ENCODE data around the gene FAM81A. TPM values are rescaled to one million over a fixed set of nuclear protein-coding genes. Genes with fewer than 3 reads are reported as not detected.
"Not testable (repeated sequence)": the region's sequence is repeated elsewhere in the genome, so short reads cannot be mapped to it uniquely, and the experiment has no call there.

FAM81A gene
- total RNA-seq, 1 experiment from 2014 or later, result under 0.01 TPM

DNA sequence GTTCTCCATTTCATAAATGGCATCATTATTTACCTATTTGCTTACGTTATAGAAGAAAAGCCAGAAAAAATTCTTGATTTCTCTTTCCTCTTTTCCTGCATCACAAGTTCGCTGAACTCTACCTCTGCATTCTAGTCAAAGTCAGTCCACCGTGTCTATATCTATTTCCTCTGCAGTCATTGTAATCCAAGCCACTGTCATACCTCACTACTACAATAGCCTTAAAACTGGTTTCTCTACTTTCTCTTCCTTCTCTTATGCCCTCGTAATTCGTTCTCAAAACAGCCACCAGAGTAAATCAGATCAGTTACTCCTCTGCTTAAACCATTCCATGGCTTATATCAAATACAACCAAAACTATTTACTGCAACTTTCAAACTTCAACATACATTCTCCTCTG, 13.4 kb upstream of the FAM81A start:
- no peak for DNase-seq (ENCODE audit: low read depth)

GRCh38 chr15:59428898-59429297, 9.1 kb upstream of the FAM81A start:
- not testable (repeated sequence) for DNase-seq (ENCODE audit: low read depth)

DNA sequence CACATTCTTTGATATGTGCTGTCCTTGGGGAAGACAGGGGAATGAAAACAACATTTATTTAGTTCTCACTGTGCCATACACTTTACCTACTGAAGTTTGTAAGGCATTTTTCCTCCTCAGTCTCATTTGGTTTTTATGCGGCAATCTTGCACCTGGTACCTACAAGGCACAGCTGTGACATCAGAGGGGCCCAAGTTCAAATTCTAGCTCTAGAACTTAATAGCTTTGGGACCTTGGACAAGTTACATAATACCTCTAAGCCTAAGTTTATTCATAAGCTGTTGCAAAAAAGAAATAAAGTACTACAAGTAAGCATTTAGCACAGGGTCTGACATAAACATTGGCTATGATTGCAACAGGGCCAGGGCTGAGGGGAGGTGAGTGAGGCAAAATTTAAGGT, 5.6 kb upstream of the FAM81A start:
- no peak for DNase-seq (ENCODE audit: low read depth)

- no peak for DNase-seq (ENCODE audit: low read depth)
These were observed 3.5 kb upstream of the FAM81A start for GRCh38 chr15:59434481-59434880.

GRCh38 chr15:59436774-59437141, 1.2 kb upstream of the FAM81A start:
- DNase-seq (ENCODE audit: low read depth), result no peak

GRCh38 chr15:59437142-59437816, 707 bp upstream of the FAM81A start:
- no peak for DNase-seq (ENCODE audit: low read depth)

- DNase-seq (ENCODE audit: low read depth), result no peak
These were observed 772 bp downstream of the FAM81A start for GRCh38 chr15:59438625-59439290.

GRCh38 chr15:59439576-59439975, 1.6 kb downstream of the FAM81A start:
- no peak for DNase-seq (ENCODE audit: low read depth)

DNA sequence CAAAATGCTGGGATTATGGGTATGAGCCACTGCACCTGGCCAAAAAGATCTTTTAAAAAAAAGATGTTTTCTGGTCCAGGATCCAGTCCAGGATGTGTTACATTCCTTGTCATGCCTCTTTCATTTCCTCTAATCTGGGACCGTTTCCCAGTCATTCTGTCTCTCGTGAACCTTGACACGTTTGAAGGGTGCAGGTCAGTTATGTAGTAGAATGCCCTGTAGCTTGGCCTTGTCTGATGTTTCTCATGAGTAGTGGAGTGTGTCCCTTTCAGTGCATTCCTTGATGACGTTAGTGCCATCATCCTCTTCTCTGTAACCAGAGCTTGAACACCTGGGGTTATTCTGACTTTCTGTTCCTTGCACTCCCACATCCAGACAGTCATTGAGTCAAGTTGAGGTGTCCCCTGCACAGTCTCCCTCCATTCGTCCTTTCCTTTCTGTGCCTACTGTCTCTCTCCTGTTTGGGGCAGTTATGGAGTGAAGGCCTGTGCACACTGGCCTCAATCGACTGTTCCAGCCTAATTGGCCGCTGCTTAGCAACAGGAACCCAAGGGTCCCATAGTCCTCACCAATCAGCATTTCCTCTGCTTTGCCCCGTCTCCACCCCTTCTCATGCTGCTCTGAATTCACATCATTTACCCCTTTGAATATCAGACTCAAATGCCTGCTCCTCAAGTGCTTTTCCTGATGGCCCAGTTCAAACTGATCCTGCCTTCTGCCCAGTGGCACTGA, 5.5 kb downstream of the FAM81A start:
- DNase-seq (ENCODE audit: low read depth), result no peak

GRCh38 chr15:59444081-59444835, 6.3 kb downstream of the FAM81A start:
- DNase-seq (ENCODE audit: low read depth), result no peak

- no peak for DNase-seq (ENCODE audit: low read depth)
These were observed 7.1 kb downstream of the FAM81A start for GRCh38 chr15:59444980-59445545.

DNA sequence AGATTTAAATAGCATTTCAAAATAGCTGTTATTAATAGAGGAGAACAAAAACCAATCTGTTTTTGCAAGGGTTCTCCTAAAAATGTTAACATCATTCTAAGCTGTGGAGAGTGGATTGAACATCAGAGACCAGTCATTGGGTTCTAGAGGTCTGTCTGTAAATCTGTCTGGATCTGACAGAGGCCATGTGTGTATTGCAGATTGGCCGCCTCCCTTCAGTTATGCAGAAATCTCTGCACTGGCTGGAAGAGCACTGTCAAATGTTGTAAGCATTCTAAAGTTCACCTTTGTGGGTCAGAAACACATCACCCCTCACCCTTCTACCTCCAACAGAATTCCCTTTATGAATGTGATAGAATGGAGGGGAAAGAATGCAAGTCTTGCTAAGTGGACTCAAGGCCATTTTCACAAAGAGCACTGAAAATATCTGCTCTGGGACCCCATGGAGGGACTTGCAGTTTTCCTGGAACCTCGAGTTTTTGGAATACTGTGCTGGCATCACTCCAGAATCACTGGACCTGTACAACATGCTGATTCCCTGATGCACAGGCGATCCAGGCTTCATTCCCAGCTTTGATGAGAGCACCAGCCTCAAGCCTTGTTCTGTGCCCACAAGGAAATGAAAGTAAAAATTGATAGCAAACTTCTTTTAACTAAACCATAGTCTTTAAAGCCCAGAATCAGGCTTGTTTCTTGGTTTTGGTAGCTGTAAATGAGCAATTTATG, 8.4 kb downstream of the FAM81A start:
- DNase-seq (ENCODE audit: low read depth), result no peak

DNA sequence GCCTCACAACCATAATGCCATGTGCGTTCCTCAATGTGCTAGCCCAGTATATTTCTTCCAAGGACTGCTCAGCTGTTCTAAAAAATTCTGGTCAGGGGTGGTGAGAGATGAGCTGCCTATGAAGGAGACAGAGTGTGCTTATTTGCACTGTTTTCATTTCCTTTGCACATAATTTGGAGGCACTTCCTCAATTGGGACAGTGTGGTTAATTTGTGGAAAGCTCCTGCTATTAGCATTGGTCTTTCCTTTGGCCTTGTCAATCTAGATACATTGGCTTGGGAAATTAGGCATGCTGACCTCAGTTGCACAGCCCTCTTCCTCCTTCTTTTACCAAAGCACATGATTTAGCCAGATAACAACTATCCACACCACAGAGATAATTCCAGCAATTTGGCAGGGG, 9.4 kb downstream of the FAM81A start:
- no peak for DNase-seq (ENCODE audit: low read depth)

DNA sequence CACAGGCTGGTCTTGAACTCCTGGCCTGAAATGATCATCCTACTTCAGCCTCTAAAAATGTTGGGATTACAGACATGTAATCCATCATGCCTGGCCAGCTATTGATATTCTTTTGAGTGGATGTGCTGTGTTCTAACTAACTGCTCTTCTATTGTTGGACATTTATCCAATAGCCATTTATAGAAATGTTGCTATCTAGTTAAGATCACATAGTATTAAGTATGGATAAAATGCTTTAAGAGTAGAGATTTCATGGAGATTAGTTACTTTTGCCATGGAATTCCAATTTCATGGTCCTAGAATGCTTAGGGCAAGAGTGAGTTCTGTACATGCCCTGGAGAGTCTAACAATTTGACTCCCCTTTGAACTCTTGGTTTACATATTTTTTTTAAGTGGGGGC, 10.9 kb downstream of the FAM81A start:
- DNase-seq (ENCODE audit: low read depth), result no peak

GRCh38 chr15:59453474-59454215, 15.7 kb downstream of the FAM81A start:
- no peak for DNase-seq (ENCODE audit: low read depth)

DNA sequence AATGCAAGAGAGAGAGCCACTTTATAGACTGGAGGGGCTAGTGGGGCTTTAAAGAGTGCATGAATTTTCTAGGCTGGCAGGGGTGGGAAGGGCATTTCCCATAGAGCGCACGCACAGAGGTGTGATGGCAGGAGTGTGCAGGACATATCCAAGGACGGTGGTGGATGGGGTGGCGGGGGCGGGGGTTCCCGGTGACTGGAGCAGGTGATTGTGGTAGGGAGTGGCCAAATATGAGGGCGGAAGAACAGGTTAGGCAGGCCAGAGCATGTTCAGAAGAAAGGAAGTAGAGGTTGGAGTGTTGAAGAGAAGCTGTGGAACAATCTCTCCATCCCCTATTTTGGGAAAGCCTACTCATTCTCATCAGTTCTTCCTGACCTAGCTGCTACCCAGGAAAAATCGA, 18.1 kb downstream of the FAM81A start:
- DNase-seq (ENCODE audit: low read depth), result no peak

DNA sequence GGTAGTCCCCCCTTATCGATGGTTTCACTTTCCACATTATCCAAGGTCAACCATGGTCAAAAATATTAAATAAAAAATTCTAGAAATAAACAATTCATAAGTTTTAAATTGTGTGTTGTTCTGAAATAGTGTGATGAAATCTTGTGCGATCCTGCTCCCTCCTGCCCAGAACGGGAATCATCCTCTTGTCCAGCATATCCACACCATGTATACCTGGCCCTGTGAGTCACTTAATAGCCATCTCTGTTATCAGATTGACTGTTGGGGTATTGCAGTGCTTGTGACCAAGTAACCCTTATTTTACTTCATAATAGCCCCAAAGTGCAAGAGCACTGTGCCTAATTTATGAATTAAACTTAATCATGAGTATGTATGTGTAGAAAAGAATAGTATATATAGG, 19.1 kb downstream of the FAM81A start:
- no peak for DNase-seq (ENCODE audit: low read depth)

DNA sequence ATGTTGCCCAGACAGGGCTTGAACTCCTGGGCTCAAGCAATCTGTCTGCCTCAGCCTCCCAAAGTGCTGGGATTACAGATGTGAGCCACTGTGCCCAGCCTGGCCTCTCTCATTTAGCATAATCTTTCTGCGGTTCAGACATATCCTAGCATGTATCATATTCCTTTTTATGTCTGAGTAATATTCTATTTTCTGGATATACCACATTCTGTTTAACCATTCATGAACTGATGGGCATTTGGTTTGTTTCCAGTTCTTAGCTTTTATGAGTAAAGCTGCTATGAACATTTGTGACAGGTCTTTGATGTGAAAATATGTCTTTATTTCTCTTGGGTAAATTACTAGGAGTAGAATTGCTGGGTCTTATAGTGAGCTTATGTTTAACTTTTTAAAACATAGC, 23.5 kb downstream of the FAM81A start:
- DNase-seq (ENCODE audit: low read depth), result no peak

DNA sequence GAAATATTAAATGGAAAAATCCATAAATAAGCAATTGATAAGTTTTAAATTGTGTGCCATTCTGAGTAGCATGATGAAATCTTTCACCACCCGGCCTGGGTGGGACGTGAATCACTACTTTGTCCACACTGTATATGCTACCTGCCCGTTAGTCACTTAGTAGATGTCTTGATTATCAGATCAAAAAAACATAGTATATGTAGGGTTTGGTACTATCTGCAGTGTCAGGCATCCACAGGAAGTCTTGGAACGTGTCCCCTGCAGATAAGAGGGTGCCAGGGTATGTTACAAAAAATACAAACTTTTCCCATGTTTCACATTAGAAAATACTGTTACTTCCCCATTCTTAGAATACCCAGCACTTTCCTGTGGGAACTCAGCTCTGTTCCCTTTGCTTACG, 35.2 kb downstream of the FAM81A start:
- DNase-seq (ENCODE audit: low read depth), result no peak

- not testable (repeated sequence) for DNase-seq (ENCODE audit: low read depth)
These were observed 37.2 kb downstream of the FAM81A start for GRCh38 chr15:59475161-59475560.
